AG04449 (cell line): ENCODE data around the gene IFNGR1.

Experiments used
- CTCF ChIA-PET: fragments of 350-600 bp; formaldehyde crosslinking; extraction: SDS; loops from one replicate; lab custom pipeline; 2021; ENCODE audit warnings: antibody characterized with exemption; lab: Yijun Ruan, JAX
- POLR2A ChIA-PET: fragments of 400-600, 350-600 bp; formaldehyde crosslinking; extraction: SDS; loops from one replicate; lab custom pipeline; 2020; ENCODE audit warnings: antibody characterized with exemption, inconsistent platforms; lab: Yijun Ruan, JAX
- DNase-seq: peaks from one replicate; pipeline ENCODE4 v3.0.0-alpha.2; 2010; ENCODE audit warnings: low read depth, low spot score
- H3K4me3 ChIP-seq: 2 replicates; pipeline ENCODE4 v1.5.1; 2011; ENCODE audit warnings: low read depth, mild to moderate bottlenecking, control low read depth, low read length
- TF ChIP-seq, protein P1 (sequence below): IDR thresholded peaks from one replicate; pipeline ENCODE4 v1.5.1; 2011; ENCODE audit warnings: mild to moderate bottlenecking, moderate library complexity, low read length, control low read depth, inconsistent platforms; ENCODE audit not compliant: insufficient read depth; ENCODE audit errors: missing control alignments

Gene IFNGR1

DNA sequence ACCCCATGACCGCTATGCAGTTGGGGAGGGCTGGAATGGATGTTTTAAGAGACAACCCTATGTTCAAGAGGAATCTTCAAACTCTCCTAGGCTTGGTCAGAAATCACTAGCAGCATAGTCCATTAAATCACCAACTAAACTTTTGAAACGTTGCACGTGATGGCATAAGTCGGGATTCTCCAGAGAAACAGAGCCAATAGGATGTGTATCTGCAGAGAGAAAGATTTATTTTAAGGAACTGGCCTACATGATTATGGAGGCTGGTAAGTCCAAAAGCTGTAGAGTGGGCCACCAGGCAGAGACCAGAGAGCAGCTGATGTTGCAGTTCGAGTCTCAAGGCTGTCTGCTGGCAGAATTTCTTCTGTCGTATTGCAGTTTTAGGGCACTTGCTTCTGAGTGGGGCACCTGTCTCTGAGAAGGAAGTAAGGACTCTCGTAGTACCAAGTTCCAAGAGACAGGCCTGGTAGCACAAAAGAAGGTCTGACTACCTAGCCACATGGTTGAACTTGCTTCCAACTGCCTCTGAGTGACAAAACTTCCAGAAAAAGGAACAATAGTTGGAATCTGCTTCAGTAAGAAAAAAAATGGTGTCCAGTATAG is 11.9 kb upstream of the IFNGR1 start:
- ChIA-PET CTCF (interaction anchor here (1.1 to 1.2 kb wide), 2 partner anchors 8 to 83 kb away, joined by 3 read pairs; no protein-coding TSS in a partner anchor), POLR2A (no interaction called here)
- DNase-seq: no peak
- no peak overlapping the region for H3K4me3 ChIP-seq
- TF ChIP-seq, protein P1, sequence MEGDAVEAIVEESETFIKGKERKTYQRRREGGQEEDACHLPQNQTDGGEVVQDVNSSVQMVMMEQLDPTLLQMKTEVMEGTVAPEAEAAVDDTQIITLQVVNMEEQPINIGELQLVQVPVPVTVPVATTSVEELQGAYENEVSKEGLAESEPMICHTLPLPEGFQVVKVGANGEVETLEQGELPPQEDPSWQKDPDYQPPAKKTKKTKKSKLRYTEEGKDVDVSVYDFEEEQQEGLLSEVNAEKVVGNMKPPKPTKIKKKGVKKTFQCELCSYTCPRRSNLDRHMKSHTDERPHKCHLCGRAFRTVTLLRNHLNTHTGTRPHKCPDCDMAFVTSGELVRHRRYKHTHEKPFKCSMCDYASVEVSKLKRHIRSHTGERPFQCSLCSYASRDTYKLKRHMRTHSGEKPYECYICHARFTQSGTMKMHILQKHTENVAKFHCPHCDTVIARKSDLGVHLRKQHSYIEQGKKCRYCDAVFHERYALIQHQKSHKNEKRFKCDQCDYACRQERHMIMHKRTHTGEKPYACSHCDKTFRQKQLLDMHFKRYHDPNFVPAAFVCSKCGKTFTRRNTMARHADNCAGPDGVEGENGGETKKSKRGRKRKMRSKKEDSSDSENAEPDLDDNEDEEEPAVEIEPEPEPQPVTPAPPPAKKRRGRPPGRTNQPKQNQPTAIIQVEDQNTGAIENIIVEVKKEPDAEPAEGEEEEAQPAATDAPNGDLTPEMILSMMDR: no peak

DNA sequence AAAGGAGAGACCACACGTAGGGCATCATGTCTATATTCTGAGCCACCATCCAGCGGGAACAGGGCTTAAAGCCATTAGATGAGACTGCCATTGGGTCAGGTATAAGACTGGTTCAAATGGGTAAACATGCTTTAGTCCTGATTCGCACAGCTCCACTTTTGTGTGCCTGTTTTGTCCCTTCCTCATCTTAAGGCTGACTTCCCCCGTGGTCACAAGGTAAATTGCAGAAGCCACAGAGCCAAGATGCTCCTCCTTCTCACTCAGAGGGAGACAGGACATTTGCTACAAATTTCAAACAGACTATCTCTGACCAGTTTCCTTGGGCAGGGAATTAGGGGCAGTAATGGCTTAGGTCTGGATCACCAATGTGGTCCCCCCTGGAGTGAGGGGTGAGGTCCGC is 11.4 kb upstream of the IFNGR1 start:
- no peak for DNase-seq
- ChIA-PET POLR2A (no interaction called here), CTCF (no interaction called here)
- no peak overlapping the region for H3K4me3 ChIP-seq
- TF ChIP-seq, protein P1: no peak

DNA sequence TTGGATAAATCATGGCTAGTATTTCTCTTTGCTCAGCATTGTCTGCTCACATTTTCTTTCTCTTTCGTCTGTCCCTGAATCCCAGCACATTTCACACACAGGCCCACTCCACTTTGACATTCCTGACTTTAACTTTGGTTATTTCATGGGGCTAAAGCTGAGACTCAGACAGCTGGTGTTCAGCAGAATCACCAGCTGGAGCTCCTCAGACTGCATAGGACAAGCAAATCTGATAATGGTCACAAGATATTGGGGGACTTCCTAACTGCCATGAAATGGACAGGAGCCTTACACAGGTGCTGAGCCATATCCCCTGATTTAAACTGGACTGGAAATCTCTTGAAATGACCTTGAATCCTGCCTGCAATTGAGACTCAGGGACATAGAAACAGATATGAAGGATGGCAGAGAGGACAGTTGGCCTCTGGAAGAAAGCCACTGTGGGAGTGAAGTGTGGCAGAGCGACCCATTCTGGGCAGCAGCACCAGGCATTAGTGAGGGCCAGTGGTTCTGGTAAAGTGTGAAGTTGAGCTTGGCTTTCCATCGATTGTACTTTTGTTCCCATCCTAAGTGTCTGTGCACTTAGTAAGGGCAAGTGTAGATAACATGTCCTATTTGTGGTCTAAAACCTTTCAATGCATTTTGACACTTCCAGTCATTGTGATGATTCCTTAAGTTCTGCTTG is 10.0 kb upstream of the IFNGR1 start:
- ChIA-PET CTCF (no interaction called here), POLR2A (no interaction called here)
- H3K4me3 ChIP-seq: no peak overlapping the region
- TF ChIP-seq, protein P1: no peak
- DNase-seq: no peak

GRCh38 chr6:137227871-137228302 is 8.7 kb upstream of the IFNGR1 start:
- ChIA-PET CTCF (no interaction called here), POLR2A (no interaction called here)
- no peak for DNase-seq
- TF ChIP-seq, protein P1: no peak
- H3K4me3 ChIP-seq: no peak overlapping the region

GRCh38 chr6:137226697-137227096 is 7.5 kb upstream of the IFNGR1 start:
- H3K4me3 ChIP-seq: no peak overlapping the region
- ChIA-PET CTCF (interaction anchor here (1.1 kb wide), 1 partner anchor 87 kb away, joined by 3 read pairs; no protein-coding TSS in a partner anchor), POLR2A (no interaction called here)

GRCh38 chr6:137224799-137225198 is 5.6 kb upstream of the IFNGR1 start:
- TF ChIP-seq, protein P1: no peak
- H3K4me3 ChIP-seq: no peak overlapping the region
- ChIA-PET POLR2A (no interaction called here), CTCF (interaction anchor here (0.6 kb wide), 1 partner anchor 346 kb away, joined by 3 read pairs; no protein-coding TSS in a partner anchor)
- no peak for DNase-seq

More at GRCh38 chr6:137226697-137227096, 7.5 kb upstream of the IFNGR1 start:
- no peak for DNase-seq
- TF ChIP-seq, protein P1: no peak
